Measurements from ENCODE around the gene AGAP1. TPM values are rescaled to one million over a fixed set of nuclear protein-coding genes. Genes with fewer than 3 reads are reported as not detected.

Gene AGAP1
- total RNA-seq, 4 donors from 2014 or later = 33.7 to 39.9 (median 35.6) TPM

GRCh38 chr2:235566931-235567495 is 73.2 kb downstream of the AGAP1 start:
- H3K36me3 ChIP-seq = peaks cover 0 to 11% (median 0%) of the 10 kb centered on the region in 3 donors
- H3K9me3 ChIP-seq = peaks cover 0 to 10% (median 0%) of the 10 kb centered on the region in 4 donors
- DNase-seq (ENCODE audit: low spot score in 2 of 2) = no peak
- TF ChIP-seq EP300 (IDR thresholded peaks at IDR 0.05) (no peak), CTCF (IDR thresholded peaks at IDR 0.05) (no peak), POLR2A (IDR thresholded peaks at IDR 0.05) (no peak)
- WGBS, 2 donors = 89% methylated on average over 10 of the region's 10 CpGs
- H3K27me3 ChIP-seq = no peaks in the 10 kb centered on the region
- H3K4me3 ChIP-seq = no peak overlapping the region
- H3K4me1 ChIP-seq = peaks cover 0 to 39% (median 0%) of the 10 kb centered on the region in 4 donors
- no peak overlapping the region for H3K27ac ChIP-seq

GRCh38 chr2:235567842-235568241 is 74.0 kb downstream of the AGAP1 start:
- 97 to 100% methylated on average over 4 to 5 of the region's 5 CpGs for WGBS, 2 donors
- DNase-seq (ENCODE audit: low spot score in 2 of 2) = no peak
- Histone ChIP-seq H3K27ac (no peak overlapping the region), H3K4me1 (peaks cover 0 to 37% (median 0%) of the 10 kb centered on the region in 4 donors), H3K36me3 (peaks cover 0 to 11% (median 0%) of the 10 kb centered on the region in 3 donors), H3K9me3 (peaks cover 0 to 10% (median 0%) of the 10 kb centered on the region in 4 donors), H3K27me3 (no peaks in the 10 kb centered on the region), H3K4me3 (no peak overlapping the region)
- no peak for TF ChIP-seq CTCF (IDR thresholded peaks at IDR 0.05)
- TF ChIP-seq EP300 (IDR thresholded peaks at IDR 0.05) = no peak
- TF ChIP-seq POLR2A (IDR thresholded peaks at IDR 0.05) = no peak

- Histone ChIP-seq H3K9me3 (peaks cover 0 to 10% (median 0%) of the 10 kb centered on the region in 4 donors), H3K36me3 (peaks cover 0 to 11% (median 0%) of the 10 kb centered on the region in 3 donors), H3K4me1 (peaks cover 0 to 36% (median 0%) of the 10 kb centered on the region in 4 donors), H3K27me3 (no peaks in the 10 kb centered on the region), H3K27ac (no peak overlapping the region), H3K4me3 (no peak overlapping the region)
- no peak for TF ChIP-seq POLR2A (IDR thresholded peaks at IDR 0.05)
- no peak for TF ChIP-seq CTCF (IDR thresholded peaks at IDR 0.05)
- TF ChIP-seq EP300 (IDR thresholded peaks at IDR 0.05) = no peak
- 84 to 85% methylated on average over 9 of the region's 9 CpGs for WGBS, 2 donors
- DNase-seq (ENCODE audit: low spot score in 2 of 2) = no peak
Observed at GRCh38 chr2:235568431-235568830, 74.6 kb downstream of the AGAP1 start.

GRCh38 chr2:235569837-235570236 is 76.0 kb downstream of the AGAP1 start:
- Histone ChIP-seq H3K9me3 (peaks cover 0 to 10% (median 0%) of the 10 kb centered on the region in 4 donors), H3K36me3 (peaks cover 0 to 11% (median 0%) of the 10 kb centered on the region in 3 donors), H3K27me3 (no peaks in the 10 kb centered on the region), H3K4me1 (peaks cover 0 to 37% (median 1%) of the 10 kb centered on the region in 4 donors), H3K27ac (peak overlapping the region in 3 of 4 donors; percentile 25 to 72 (median 61)), H3K4me3 (peak overlapping the region in 3 of 4 donors; percentile 12 to 22 (median 19))
- TF ChIP-seq EP300 (IDR thresholded peaks at IDR 0.05) (no peak), CTCF (IDR thresholded peaks at IDR 0.05) (no peak)
- DNase-seq (ENCODE audit: low spot score in 2 of 2) = no peak
- 29 to 36% methylated on average over 7 of the region's 7 CpGs for WGBS, 2 donors

GRCh38 chr2:235570256-235570655 is 76.4 kb downstream of the AGAP1 start:
- H3K9me3 ChIP-seq = peaks cover 0 to 10% (median 0%) of the 10 kb centered on the region in 4 donors
- no peak for DNase-seq (ENCODE audit: low spot score in 2 of 2)
- peak overlapping the region in 3 of 4 donors; percentile 25 to 72 (median 61) for H3K27ac ChIP-seq
- peak overlapping the region in 2 of 4 donors; percentile 19 to 22 for H3K4me3 ChIP-seq
- no peak for TF ChIP-seq EP300 (IDR thresholded peaks at IDR 0.05)
- TF ChIP-seq CTCF (IDR thresholded peaks at IDR 0.05) = no peak
- TF ChIP-seq POLR2A (IDR thresholded peaks at IDR 0.05) = no peak
- no peaks in the 10 kb centered on the region for H3K27me3 ChIP-seq
- WGBS, 2 donors = 56 to 68% methylated on average over 4 of the region's 4 CpGs
- H3K4me1 ChIP-seq = peaks cover 0 to 37% (median 1%) of the 10 kb centered on the region in 4 donors
- peaks cover 0 to 11% (median 0%) of the 10 kb centered on the region in 3 donors for H3K36me3 ChIP-seq
